Activated CD8-positive, alpha-beta memory T cell treated with anti-CD3 and anti-CD28 coated beads for 48 hours (primary cell): ENCODE measurements around the gene ZNRF1.

Experiments used
- DNase-seq, 3 experiments: peaks; one replicate each; pipeline ENCODE4 v3.0.0-alpha.2; 2020; ENCODE audit warnings: low read depth in 2 of 3, low spot score in 2 of 3

The ZNRF1 gene

GRCh38 chr16:75095204-75095621, 96.4 kb downstream of the ZNRF1 start:
- DNase-seq = no peak

DNA sequence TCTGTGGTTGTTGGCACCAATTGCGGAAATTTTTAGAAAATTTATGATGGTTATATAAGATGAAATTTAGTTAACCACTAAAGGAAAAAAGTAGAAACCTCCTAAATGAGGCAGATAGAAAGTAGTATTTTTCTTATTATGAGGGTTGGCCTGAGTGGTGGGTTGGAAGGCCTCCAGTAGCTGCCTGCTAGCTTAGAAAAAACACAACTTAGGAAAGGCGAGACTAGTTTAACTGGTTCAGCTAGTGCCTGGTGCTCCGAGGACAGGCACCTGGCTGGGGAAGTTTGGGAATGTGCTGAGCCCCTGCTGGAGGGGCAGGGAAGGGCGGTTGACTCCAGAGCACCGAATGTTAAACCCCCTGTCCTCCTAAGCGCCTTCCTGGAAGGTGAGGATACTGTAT, 97.8 kb downstream of the ZNRF1 start:
- no peak for DNase-seq

GRCh38 chr16:75097191-75097761, 98.5 kb downstream of the ZNRF1 start:
- no peak for DNase-seq

DNA sequence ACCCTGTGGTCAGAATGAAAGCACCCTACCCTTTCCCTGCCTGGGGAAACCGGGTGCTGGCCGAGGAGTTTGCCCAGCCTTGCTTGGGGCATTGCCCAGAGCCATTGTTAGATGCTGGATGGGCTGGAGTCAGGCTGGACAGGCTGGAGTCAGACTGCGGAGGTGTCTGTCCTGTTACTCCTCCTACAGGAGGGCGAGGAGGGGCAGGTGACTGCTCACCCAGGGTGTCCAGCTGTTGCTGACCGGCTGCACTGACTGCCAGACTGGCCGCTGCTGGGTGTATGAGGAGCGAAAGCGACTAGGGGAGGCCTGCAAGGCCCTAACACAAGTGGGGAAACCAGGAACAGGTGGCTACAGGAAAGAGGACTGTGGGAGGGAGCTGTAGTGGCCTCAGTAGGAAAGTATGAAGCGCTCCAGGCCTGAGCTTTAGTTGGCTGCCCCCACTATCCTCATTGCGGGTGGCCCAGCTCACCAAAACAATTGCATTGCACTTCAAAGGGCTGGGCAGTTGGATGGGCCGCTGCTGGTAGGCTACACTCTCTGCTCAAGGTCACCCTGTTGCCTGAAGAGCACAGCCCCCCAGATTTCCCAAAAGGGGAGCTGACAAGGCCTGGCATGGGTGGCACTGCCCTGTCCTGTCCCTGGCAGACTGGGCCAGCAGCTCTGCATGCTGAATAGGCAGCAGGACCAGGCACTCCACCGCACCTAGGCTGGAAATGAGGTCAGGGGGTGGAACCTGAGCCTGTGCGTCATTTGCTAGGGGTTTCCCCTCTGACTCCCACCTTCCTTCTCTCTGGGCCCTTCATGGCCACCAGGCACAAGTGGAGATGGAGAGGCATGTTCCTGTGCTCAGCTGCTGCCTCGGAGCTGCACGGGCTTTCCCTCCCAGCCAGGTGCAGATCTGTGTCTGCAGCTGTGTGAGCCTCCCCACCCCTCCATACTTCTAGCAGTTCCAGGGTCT, 99.4 kb downstream of the ZNRF1 start:
- peak in 2 of 3 experiments; percentile 58 to 64 for DNase-seq

DNA sequence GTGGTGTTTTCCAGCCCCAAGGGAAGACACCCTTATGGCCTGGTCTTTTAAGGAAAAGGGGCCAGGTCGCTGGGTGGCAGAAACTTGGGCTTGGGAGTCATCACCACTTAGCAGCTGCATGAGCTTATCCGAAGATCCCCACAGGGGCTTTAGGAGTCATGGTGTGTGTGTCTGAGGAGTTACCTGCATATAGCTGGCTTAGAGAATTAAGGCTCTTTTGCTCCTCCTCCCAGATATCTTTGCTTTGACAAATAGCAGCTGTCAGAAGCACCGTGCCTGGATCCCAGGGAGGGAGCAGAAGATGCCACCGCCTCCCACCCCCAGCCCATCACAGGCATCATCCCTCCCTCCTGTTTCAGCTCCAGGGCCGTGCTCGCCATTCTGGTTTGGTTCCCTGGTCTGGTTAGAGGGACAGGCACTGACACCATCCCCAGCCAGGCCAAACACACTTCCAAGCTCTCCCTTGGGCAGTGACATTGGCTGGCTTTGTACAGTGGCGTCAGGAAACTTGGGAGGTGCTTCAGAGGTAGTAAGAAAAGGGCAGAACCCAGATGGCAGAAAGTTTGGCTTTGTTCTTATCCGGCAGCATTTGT, 100.3 kb downstream of the ZNRF1 start:
- no peak for DNase-seq

GRCh38 chr16:75099738-75100602, 101.1 kb downstream of the ZNRF1 start:
- no peak for DNase-seq

DNA sequence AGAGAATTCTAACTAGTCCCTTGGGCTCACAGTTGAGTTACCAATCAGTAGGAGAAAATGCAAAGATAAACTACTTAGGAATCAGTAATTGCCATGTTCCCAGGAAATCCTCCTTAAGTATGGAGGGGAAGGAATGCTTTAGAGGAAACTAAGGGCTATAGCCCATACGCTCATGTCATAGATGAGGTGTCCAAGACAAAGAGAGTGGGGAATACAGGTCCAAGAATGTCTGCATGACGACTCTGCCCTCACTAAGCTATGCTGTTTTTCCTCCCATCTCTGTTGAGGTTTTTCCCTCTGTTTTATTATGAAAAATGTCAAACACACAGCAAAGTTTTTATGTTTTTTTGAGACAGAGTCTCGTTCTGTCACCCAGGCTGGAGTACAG, 101.8 kb downstream of the ZNRF1 start:
- no peak for DNase-seq

- no peak for DNase-seq
These were observed 102.8 kb downstream of the ZNRF1 start for GRCh38 chr16:75101635-75102034.

DNA sequence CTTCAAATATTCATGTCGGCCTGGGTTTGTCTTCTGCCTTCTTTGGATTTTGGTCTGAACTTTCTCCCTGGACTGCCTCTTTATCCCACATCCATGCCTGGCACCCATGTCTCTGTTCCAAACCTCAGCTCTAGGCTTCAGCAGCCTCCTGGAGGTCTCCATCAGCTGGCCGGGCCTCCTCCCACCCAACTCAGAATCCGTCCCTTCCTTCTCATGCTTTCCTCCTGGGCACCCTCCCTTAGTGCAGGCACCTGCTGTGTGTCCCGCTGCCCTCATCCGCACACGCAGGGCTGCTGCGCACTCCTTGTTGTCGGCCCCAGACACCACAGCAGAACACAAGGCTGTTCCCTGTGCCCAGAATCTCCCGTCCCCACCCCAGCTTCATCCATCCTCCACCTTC, 103.8 kb downstream of the ZNRF1 start:
- no peak for DNase-seq

DNA sequence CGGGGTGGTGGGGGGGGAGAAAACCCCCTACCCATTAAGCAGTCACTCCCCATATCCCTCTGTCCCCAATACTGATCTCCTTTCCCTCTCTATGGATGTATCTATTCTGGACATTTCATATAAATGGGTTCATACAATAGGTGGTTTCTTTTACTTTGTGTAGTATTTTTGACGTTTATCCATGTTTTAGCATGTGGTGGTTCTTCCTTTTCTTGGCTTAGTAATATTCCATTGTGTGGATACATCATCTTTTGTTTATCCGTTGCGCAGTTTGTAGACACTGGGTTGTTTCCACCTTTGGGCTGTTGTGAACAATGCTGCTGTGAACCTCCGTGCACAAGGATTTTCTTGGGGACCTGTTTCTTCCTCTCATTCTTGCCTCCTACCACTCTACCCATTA, 105.2 kb downstream of the ZNRF1 start:
- no peak for DNase-seq

- no peak for DNase-seq
These were observed 106.0 kb downstream of the ZNRF1 start for GRCh38 chr16:75104836-75105235.

- DNase-seq = no peak
These were observed 106.7 kb downstream of the ZNRF1 start for GRCh38 chr16:75105306-75106061.

DNA sequence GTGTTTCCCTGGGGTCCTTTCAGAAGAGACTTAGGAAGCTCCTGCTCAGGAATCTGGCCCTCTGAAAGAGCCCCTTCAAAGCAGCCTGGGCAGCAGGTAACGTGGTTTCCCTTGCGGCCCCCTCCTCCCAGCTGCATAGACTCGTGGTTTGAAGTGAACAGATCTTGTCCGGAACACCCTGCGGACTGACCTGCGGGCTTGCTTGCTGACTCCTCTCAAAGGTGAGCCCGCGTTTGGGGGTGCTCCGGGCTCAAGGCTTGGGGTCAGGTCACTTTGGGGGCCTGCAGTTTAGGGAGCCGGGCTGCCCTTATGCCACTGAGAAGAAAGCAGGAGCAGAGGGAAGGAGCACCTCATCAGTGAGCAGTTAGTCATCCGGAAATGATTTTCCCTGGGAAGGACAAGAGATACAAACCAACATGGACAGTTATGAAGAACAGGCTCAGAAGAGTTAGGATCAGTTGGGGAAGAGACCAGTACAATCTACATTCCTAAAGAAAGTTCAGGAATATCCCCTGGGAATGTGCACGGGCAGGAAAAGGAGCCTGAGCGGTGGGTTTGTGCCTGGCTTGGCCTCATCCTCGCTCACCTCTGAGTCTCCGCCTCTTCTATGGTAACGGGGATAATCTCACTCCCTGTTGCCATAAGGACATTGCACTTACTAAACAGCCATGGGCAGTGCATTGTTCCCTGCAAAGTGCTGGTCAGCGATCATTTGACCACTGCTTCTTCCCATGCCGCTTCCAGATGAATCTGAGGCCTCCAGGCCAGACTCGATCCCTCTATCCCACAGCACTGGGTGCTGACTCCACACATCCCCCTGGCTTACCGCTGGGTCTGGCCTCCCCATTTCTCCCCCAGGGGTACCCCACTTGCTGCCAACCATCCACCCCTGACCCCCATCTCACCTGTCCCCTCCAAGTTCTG, 107.8 kb downstream of the ZNRF1 start:
- DNase-seq = no peak

DNA sequence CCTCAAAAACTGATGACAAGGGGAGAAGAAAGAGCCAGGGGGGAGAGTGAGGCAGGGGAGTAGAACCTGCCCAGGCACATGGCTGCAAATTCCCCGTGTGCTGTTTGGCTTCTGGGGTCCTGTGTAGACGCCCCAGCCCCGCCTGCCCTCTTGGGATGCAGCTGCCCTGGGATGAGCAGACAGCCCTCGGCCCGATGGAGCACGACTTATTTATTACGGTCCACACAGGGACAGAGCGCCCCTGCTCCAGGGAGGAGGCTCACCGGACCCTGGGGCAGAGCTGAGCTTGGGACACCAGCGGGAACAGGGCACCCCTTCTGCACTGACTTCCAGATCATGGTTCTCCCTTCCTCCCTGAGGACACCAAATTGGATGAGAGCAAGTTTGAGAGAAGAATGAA, 108.7 kb downstream of the ZNRF1 start:
- DNase-seq = no peak

GRCh38 chr16:75108792-75109731, 110.2 kb downstream of the ZNRF1 start:
- DNase-seq = peak in 2 of 3 experiments; percentile 42 to 63

GRCh38 chr16:75109732-75110243, 111.0 kb downstream of the ZNRF1 start:
- no peak for DNase-seq

- peak; percentile 56 to 74 (median 64) for DNase-seq
These were observed 112.1 kb downstream of the ZNRF1 start for GRCh38 chr16:75110637-75111513.
